GM12873 (cell line): ENCODE measurements around the gene EIF4G1.

Experiments used
- CTCF ChIP-seq: IDR thresholded peaks from 2 replicates; pipeline ENCODE4 v1.5.1; 2012; ENCODE audit warnings: low read depth, mild to moderate bottlenecking, moderate library complexity, low read length, control low read depth; ENCODE audit not compliant: insufficient read depth; ENCODE audit errors: missing control alignments

EIF4G1 gene

GRCh38 chr3:184360929-184361531, 46.6 kb downstream of the EIF4G1 start:
- no peak for TF ChIP-seq CTCF

GRCh38 chr3:184361532-184361931, 47.1 kb downstream of the EIF4G1 start, which contains the start of the genes CLCN2 and POLR2H:
TSS of gene CLCN2 (minus strand) at chr3:184361605. CDS start at chr3:184361479, 126 bp downstream.
TSS of gene POLR2H (plus strand) at chr3:184361710. CDS start at chr3:184363493, 1,783 bp downstream.
- no peak for TF ChIP-seq CTCF

- TF ChIP-seq CTCF = no peak
Observed at GRCh38 chr3:184361932-184362667, 47.7 kb downstream of the EIF4G1 start.

- peak; percentile 65 for TF ChIP-seq CTCF
Observed at GRCh38 chr3:184362668-184363546, 48.5 kb downstream of the EIF4G1 start.

GRCh38 chr3:184366619-184367289, 52.3 kb downstream of the EIF4G1 start:
- no peak for TF ChIP-seq CTCF

- no peak for TF ChIP-seq CTCF
Observed at GRCh38 chr3:184368116-184368515, 53.7 kb downstream of the EIF4G1 start.
